Measurements from ENCODE around the gene ACADM. TPM values are rescaled to one million over a fixed set of nuclear protein-coding genes. Genes with fewer than 3 reads are reported as not detected.
"Not testable (repeated sequence)": the region's sequence is repeated elsewhere in the genome, so short reads cannot be mapped to it uniquely, and the experiment has no call there.

The ACADM gene
- total RNA-seq, 1 experiment from 2014 or later: 36.5 TPM

GRCh38 chr1:75796376-75797272, 72.1 kb downstream of the ACADM start, which contains the start of gene MSH4:
Gene MSH4, plus strand, starts transcription at chr1:75796882. Its CDS starts 104 bp downstream, at chr1:75796986.
- ChIA-PET POLR2A (ENCODE audit: unreplicated experiment) (no interaction called here), CTCF (no interaction called here)
- peaks cover 11% of the 10 kb centered on the region for H3K4me1 ChIP-seq (replicated peaks; ENCODE audit: insufficient read depth)
- no peaks in the 10 kb centered on the region for H3K9me3 ChIP-seq (ENCODE audit: insufficient read depth, low read depth)
- H3K4me2 ChIP-seq: no peak within 1 kb of the TSS
- peaks cover 14% of the 10 kb centered on the region for H3K79me2 ChIP-seq (ENCODE audit: low read depth)
- TF ChIP-seq EZH2 (IDR thresholded peaks at IDR 0.05; ENCODE audit: low read depth) (no peak), CTCF (conservative IDR thresholded peaks at IDR 0.05) (no peak)
- no peak within 1 kb of the TSS for H3K4me3 ChIP-seq
- peaks cover 50% of the 10 kb centered on the region for H4K20me1 ChIP-seq (ENCODE audit: insufficient read depth)
- BruUV-seq (replicated peaks): no TSS peak
- H3F3A ChIP-seq (ENCODE audit: insufficient read depth, low read depth): peaks cover 77% of the 10 kb centered on the region
- H2AFZ ChIP-seq: no peak within 1 kb of the TSS
- no peaks in the 10 kb centered on the region for H3K9me2 ChIP-seq (ENCODE audit: insufficient read depth)
- no peak within 1 kb of the TSS for H3K27ac ChIP-seq
- no peaks in the 10 kb centered on the region for H3K27me3 ChIP-seq (ENCODE audit: insufficient read depth, low read depth)
- intact Hi-C loops (cut with micrococcal nuclease; ENCODE audit: unreplicated experiment): no loop called here
- peaks cover 31% of the 10 kb centered on the region for H3K36me3 ChIP-seq (ENCODE audit: low read depth)
- DNase-seq: no peak

- peaks cover 5% of the 10 kb centered on the region for H3K4me1 ChIP-seq (replicated peaks; ENCODE audit: insufficient read depth)
- H4K20me1 ChIP-seq (ENCODE audit: insufficient read depth): peaks cover 44% of the 10 kb centered on the region
- BruUV-seq (replicated peaks): no TSS peak
- peaks cover 71% of the 10 kb centered on the region for H3F3A ChIP-seq (ENCODE audit: insufficient read depth, low read depth)
- peaks cover 8% of the 10 kb centered on the region for H3K79me2 ChIP-seq (ENCODE audit: low read depth)
- POLR2A ChIA-PET (ENCODE audit: unreplicated experiment): no interaction called here
- CTCF ChIA-PET: no interaction called here
- H3K27me3 ChIP-seq (ENCODE audit: insufficient read depth, low read depth): no peaks in the 10 kb centered on the region
- peaks cover 25% of the 10 kb centered on the region for H3K36me3 ChIP-seq (ENCODE audit: low read depth)
- TF ChIP-seq CTCF (conservative IDR thresholded peaks at IDR 0.05) (no peak), EZH2 (IDR thresholded peaks at IDR 0.05; ENCODE audit: low read depth) (no peak)
- H3K9me2 ChIP-seq (ENCODE audit: insufficient read depth): no peaks in the 10 kb centered on the region
- H3K27ac ChIP-seq: no peak overlapping the region
- intact Hi-C loops (cut with micrococcal nuclease; ENCODE audit: unreplicated experiment): no loop called here
- H2AFZ ChIP-seq: no peak overlapping the region
- no peak for DNase-seq
- no peak overlapping the region for H3K4me2 ChIP-seq
- no peaks in the 10 kb centered on the region for H3K9me3 ChIP-seq (ENCODE audit: insufficient read depth, low read depth)
- no peak overlapping the region for H3K4me3 ChIP-seq
These were observed 72.7 kb downstream of the ACADM start for GRCh38 chr1:75797273-75797588.

- BruUV-seq (replicated peaks): no TSS peak
- CTCF ChIA-PET: no interaction called here
- Histone ChIP-seq H3F3A (ENCODE audit: insufficient read depth, low read depth) (peaks cover 66% of the 10 kb centered on the region), H3K36me3 (ENCODE audit: low read depth) (peaks cover 20% of the 10 kb centered on the region), H3K79me2 (ENCODE audit: low read depth) (peaks cover 4% of the 10 kb centered on the region), H3K27ac (no peak overlapping the region), H4K20me1 (ENCODE audit: insufficient read depth) (peaks cover 39% of the 10 kb centered on the region), H3K9me3 (ENCODE audit: insufficient read depth, low read depth) (no peaks in the 10 kb centered on the region), H3K9me2 (ENCODE audit: insufficient read depth) (no peaks in the 10 kb centered on the region), H2AFZ (no peak overlapping the region), H3K4me3 (no peak overlapping the region), H3K4me2 (no peak overlapping the region), H3K4me1 (replicated peaks; ENCODE audit: insufficient read depth) (no peaks in the 10 kb centered on the region), H3K27me3 (ENCODE audit: insufficient read depth, low read depth) (no peaks in the 10 kb centered on the region)
- DNase-seq: no peak
- POLR2A ChIA-PET (ENCODE audit: unreplicated experiment): no interaction called here
- intact Hi-C loops (cut with micrococcal nuclease; ENCODE audit: unreplicated experiment): no loop called here
- TF ChIP-seq CTCF (conservative IDR thresholded peaks at IDR 0.05) (no peak), EZH2 (IDR thresholded peaks at IDR 0.05; ENCODE audit: low read depth) (no peak)
These were observed 73.2 kb downstream of the ACADM start for GRCh38 chr1:75797606-75798216.

GRCh38 chr1:75801480-75801879, 77.0 kb downstream of the ACADM start:
- intact Hi-C loops (cut with micrococcal nuclease; ENCODE audit: unreplicated experiment); CTCF ChIA-PET; H3K9me2 ChIP-seq (ENCODE audit: insufficient read depth); POLR2A ChIA-PET (ENCODE audit: unreplicated experiment); H3K4me2 ChIP-seq; H3K79me2 ChIP-seq (ENCODE audit: low read depth); H3K9me3 ChIP-seq (ENCODE audit: insufficient read depth, low read depth); H4K20me1 ChIP-seq (ENCODE audit: insufficient read depth); BruUV-seq (replicated peaks); H3K4me1 ChIP-seq (replicated peaks; ENCODE audit: insufficient read depth); H3K27ac ChIP-seq; DNase-seq; H2AFZ ChIP-seq; H3K4me3 ChIP-seq; H3K27me3 ChIP-seq (ENCODE audit: insufficient read depth, low read depth); H3K36me3 ChIP-seq (ENCODE audit: low read depth): not testable (repeated sequence)
- H3F3A ChIP-seq (ENCODE audit: insufficient read depth, low read depth): peaks cover 28% of the 10 kb centered on the region
